DND-41 (cell line): Measurements from ENCODE around the gene SLC22A4.

ENCODE experiments used
- CTCF ChIP-seq: IDR thresholded peaks from 2 replicates; pipeline ENCODE4 v1.5.1; 2012; ENCODE audit warnings: borderline replicate concordance, low read length, moderate library complexity, mild to moderate bottlenecking; ENCODE audit not compliant: poor library complexity, severe bottlenecking; ENCODE audit errors: extremely low read depth
- EZH2 ChIP-seq: IDR thresholded peaks from 3 replicates; pipeline ENCODE4 v1.6.1; 2012; ENCODE audit warnings: borderline replicate concordance, low read depth, mild to moderate bottlenecking, moderate library complexity, low read length, inconsistent platforms; ENCODE audit not compliant: severe bottlenecking

DNA sequence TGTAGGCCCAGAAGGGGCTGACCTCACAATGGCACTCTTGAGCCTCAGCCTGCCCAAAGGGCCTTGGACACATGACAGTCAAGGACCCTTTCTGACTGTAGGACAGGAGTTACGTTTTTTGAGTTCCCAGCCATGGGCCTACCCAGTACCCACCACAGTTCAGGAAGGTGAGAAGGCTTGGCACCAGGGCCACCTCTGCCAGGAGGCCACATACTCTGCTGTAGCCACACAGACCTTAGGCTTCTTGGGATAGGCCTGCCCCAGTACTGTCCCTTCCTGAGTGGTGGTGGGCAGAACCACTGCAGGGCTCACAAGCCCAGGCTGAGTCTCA lies 23.9 kb upstream of the SLC22A4 start:
- TF ChIP-seq CTCF (no peak), EZH2 (no peak)
